Astrocyte (in vitro differentiated cells and primary cell): ENCODE data around the gene SPNS2.

Experiments used
- EZH2 ChIP-seq: IDR thresholded peaks from 2 replicates; pipeline ENCODE4 v1.6.1; 2012; ENCODE audit warnings: mild to moderate bottlenecking, low read length, inconsistent platforms; ENCODE audit not compliant: insufficient read depth
- TF ChIP-seq, protein P1 (sequence below): IDR thresholded peaks from 2 replicates; pipeline ENCODE4 v1.5.1; 2011; ENCODE audit warnings: low read depth, mild to moderate bottlenecking, inconsistent platforms, low read length, moderate library complexity; ENCODE audit not compliant: insufficient read depth

DNA sequence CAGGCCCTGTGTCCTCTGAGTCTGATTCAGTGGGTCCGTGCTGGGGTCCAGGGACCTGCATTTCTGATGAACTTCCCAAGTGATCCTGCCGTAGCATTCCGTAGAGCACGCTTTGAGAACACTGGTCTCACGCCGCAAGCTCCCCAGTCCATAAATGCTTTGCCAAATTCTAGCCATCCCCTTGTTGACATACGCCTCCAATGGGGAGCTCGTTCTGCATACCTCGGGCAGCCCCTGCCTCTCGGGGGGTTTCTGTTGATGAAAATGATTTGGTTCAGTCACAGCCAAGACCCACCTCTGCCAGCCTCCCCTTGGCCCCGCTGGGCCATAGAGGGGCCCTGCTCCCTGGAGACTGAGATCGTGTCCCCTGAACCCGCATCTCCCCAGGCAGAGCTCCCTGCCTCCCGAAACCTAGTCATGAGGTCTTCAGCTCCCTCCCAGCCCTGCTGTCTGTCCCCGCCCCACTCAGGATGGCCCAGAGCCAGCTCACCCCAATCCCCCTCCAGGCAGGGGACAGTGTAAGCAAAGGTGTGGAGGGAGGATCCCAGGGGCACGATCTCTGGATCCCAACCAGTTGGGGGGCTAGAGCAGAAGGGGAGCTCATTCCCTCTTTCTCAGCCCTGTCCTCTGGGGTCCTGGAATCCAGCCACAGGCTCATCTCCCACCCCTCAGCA lies 16.2 kb upstream of the SPNS2 start:
- TF ChIP-seq, protein P1, sequence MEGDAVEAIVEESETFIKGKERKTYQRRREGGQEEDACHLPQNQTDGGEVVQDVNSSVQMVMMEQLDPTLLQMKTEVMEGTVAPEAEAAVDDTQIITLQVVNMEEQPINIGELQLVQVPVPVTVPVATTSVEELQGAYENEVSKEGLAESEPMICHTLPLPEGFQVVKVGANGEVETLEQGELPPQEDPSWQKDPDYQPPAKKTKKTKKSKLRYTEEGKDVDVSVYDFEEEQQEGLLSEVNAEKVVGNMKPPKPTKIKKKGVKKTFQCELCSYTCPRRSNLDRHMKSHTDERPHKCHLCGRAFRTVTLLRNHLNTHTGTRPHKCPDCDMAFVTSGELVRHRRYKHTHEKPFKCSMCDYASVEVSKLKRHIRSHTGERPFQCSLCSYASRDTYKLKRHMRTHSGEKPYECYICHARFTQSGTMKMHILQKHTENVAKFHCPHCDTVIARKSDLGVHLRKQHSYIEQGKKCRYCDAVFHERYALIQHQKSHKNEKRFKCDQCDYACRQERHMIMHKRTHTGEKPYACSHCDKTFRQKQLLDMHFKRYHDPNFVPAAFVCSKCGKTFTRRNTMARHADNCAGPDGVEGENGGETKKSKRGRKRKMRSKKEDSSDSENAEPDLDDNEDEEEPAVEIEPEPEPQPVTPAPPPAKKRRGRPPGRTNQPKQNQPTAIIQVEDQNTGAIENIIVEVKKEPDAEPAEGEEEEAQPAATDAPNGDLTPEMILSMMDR = no peak
- no peak for TF ChIP-seq EZH2
